GM06990 (cell line): ENCODE data around the gene PTPRN2.
"Not testable (repeated sequence)": the region's sequence is repeated elsewhere in the genome, so short reads cannot be mapped to it uniquely, and the experiment has no call there.

Source experiments
- DNase-seq: peaks from one replicate; pipeline ENCODE4 v3.0.0-alpha.2; 2011; ENCODE audit not compliant: insufficient read length; ENCODE audit errors: extremely low read depth
- H3K27me3 ChIP-seq: replicated peaks from 2 replicates; pipeline ENCODE4 v1.6.0; 2011; ENCODE audit warnings: low read length; ENCODE audit not compliant: control insufficient read depth, insufficient read depth
- H3K36me3 ChIP-seq: 2 replicates; pipeline ENCODE4 v1.5.1; 2011; ENCODE audit warnings: low read length; ENCODE audit not compliant: control insufficient read depth, insufficient read depth
- H3K4me3 ChIP-seq: replicated peaks from 2 replicates; pipeline ENCODE4 v1.5.1; 2011; ENCODE audit warnings: low read depth, mild to moderate bottlenecking, control low read depth, low read length
- CTCF ChIP-seq: IDR thresholded peaks from 2 replicates; pipeline ENCODE4 v1.5.1; 2011; ENCODE audit warnings: low read length, control low read depth, mild to moderate bottlenecking, inconsistent platforms; ENCODE audit not compliant: insufficient read depth, poor library complexity, severe bottlenecking

PTPRN2 gene

GRCh38 chr7:158422196-158422886, 165.3 kb downstream of the PTPRN2 start:
- TF ChIP-seq CTCF = no peak
- H3K4me3 ChIP-seq = no peak overlapping the region
- H3K36me3 ChIP-seq = no peaks in the 10 kb centered on the region
- H3K27me3 ChIP-seq = no peaks in the 10 kb centered on the region
- DNase-seq = no peak

- no peak for DNase-seq
- Histone ChIP-seq H3K36me3 (no peaks in the 10 kb centered on the region), H3K27me3 (no peaks in the 10 kb centered on the region), H3K4me3 (no peak overlapping the region)
- TF ChIP-seq CTCF = no peak
Measured at GRCh38 chr7:158421361-158421760, 166.3 kb downstream of the PTPRN2 start.

GRCh38 chr7:158420591-158421340, 166.9 kb downstream of the PTPRN2 start:
- H3K27me3 ChIP-seq = no peaks in the 10 kb centered on the region
- TF ChIP-seq CTCF = no peak
- no peak for DNase-seq

GRCh38 chr7:158419238-158419785, 168.3 kb downstream of the PTPRN2 start:
- DNase-seq = no peak
- TF ChIP-seq CTCF = no peak
- no peaks in the 10 kb centered on the region for H3K27me3 ChIP-seq
- H3K4me3 ChIP-seq = no peak overlapping the region
- H3K36me3 ChIP-seq = no peaks in the 10 kb centered on the region

More at GRCh38 chr7:158420591-158421340, 166.9 kb downstream of the PTPRN2 start:
- H3K4me3 ChIP-seq = no peak overlapping the region
- no peaks in the 10 kb centered on the region for H3K36me3 ChIP-seq

GRCh38 chr7:158418395-158418794, 169.2 kb downstream of the PTPRN2 start:
- DNase-seq, H3K27me3 ChIP-seq: not testable (repeated sequence)

GRCh38 chr7:158416283-158416933, 171.2 kb downstream of the PTPRN2 start:
- no peak for TF ChIP-seq CTCF
- Histone ChIP-seq H3K36me3 (no peaks in the 10 kb centered on the region), H3K27me3 (no peaks in the 10 kb centered on the region), H3K4me3 (no peak overlapping the region)
- DNase-seq = no peak

More at GRCh38 chr7:158418395-158418794, 169.2 kb downstream of the PTPRN2 start:
- H3K36me3 ChIP-seq, H3K4me3 ChIP-seq: not testable (repeated sequence)
